ENCODE results near the gene TMEM120B.
A peak's percentile ranks its signal among the peaks of the same experiment; 100 is the strongest.
"Not testable (repeated sequence)": the region's sequence is repeated elsewhere in the genome, so short reads cannot be mapped to it uniquely, and the experiment has no call there.

The TMEM120B gene

DNA sequence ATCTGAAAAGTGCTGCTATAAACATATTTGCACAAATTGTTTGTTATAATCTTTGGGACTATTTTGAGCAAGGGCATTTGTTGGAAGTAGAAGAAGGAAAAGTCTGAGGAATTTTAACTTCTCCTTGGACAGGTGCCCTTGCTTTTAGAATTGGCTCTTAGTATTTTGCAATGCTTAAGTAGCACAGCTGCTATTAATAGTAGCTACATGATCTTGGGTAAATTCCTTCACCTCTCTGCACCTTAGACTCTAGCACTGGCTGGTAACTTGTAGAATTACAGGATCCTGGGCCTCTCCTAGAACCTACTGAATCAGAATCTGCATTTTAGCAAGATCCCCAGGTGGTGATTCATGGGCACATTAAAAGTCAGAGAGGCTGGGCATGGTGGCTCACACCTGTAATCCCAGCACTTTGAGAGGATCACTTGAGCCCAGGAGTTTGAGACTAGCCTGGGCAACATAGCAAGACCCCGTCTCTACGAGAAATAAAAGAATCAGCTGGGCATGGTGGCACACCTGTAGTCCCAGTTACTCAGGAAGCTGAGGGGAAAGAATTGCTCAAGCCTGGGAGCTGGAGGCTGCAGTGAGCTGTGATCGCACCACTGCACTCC is 10.8 kb upstream of the TMEM120B start:
- H3K4me3 ChIP-seq (ENCODE audit: low read length), result no peak overlapping the region
- TF ChIP-seq, protein P1, sequence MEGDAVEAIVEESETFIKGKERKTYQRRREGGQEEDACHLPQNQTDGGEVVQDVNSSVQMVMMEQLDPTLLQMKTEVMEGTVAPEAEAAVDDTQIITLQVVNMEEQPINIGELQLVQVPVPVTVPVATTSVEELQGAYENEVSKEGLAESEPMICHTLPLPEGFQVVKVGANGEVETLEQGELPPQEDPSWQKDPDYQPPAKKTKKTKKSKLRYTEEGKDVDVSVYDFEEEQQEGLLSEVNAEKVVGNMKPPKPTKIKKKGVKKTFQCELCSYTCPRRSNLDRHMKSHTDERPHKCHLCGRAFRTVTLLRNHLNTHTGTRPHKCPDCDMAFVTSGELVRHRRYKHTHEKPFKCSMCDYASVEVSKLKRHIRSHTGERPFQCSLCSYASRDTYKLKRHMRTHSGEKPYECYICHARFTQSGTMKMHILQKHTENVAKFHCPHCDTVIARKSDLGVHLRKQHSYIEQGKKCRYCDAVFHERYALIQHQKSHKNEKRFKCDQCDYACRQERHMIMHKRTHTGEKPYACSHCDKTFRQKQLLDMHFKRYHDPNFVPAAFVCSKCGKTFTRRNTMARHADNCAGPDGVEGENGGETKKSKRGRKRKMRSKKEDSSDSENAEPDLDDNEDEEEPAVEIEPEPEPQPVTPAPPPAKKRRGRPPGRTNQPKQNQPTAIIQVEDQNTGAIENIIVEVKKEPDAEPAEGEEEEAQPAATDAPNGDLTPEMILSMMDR (conservative IDR thresholded peaks at IDR 0.05; ENCODE audit: low read length), result no peak
- DNase-seq (ENCODE audit: low read depth), result peak; percentile 22

GRCh38 chr12:121702944-121703343 is 9.6 kb upstream of the TMEM120B start:
- no peak overlapping the region for H3K4me3 ChIP-seq (ENCODE audit: low read length)
- TF ChIP-seq, protein P1 (conservative IDR thresholded peaks at IDR 0.05; ENCODE audit: low read length), result no peak
- no peak for DNase-seq (ENCODE audit: low read depth)

DNA sequence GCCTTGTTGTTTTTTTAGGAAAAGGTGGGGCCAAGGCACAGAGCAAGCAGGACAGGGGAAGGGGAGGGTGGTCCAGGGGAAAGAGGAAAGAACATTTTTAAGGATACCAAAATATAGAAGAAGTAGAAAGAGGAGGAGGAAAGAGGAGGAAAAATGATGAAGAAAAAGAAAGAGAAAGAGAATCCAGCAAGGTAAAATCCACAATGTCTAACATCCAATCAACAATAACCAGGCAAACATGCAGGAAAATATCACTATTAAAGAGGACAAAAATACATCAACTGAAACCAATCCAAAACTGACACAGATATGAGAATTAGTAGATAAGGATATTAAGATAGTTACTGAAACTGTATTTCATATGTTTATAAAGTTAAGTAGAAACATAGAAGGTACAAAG is 7.0 kb upstream of the TMEM120B start:
- no peak overlapping the region for H3K4me3 ChIP-seq (ENCODE audit: low read length)
- no peak for DNase-seq (ENCODE audit: low read depth)
- TF ChIP-seq, protein P1 (conservative IDR thresholded peaks at IDR 0.05; ENCODE audit: low read length), result no peak

GRCh38 chr12:121708313-121709063 is 4.1 kb upstream of the TMEM120B start:
- DNase-seq (ENCODE audit: low read depth), result no peak
- TF ChIP-seq, protein P1 (conservative IDR thresholded peaks at IDR 0.05; ENCODE audit: low read length), result no peak
- no peak overlapping the region for H3K4me3 ChIP-seq (ENCODE audit: low read length)

DNA sequence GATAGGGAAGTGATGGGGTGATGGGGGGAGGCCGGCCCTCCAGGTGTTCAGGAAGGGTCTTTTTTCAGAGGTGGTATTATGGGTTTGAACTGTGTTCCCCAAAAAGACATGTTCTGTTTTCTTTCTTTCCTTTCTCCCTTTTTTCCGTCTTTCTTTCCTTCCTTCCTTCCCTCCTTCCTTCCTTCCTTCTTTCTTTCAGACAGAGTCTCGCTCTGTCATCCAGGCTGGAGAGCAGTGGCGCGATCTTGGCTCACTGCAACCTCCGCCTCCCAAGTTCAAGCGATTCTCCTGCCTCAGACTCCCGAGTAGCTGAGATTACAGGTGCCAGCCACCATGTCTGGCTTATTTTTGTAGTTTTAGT is 3.5 kb upstream of the TMEM120B start:
- not testable (repeated sequence) for H3K4me3 ChIP-seq (ENCODE audit: low read length); DNase-seq (ENCODE audit: low read depth)

- TF ChIP-seq, protein P1 (conservative IDR thresholded peaks at IDR 0.05; ENCODE audit: low read length), result no peak
- H3K4me3 ChIP-seq (ENCODE audit: low read length), result no peak overlapping the region
- DNase-seq (ENCODE audit: low read depth), result peak; percentile 79
These were observed 3.0 kb upstream of the TMEM120B start for GRCh38 chr12:121709478-121709961.

DNA sequence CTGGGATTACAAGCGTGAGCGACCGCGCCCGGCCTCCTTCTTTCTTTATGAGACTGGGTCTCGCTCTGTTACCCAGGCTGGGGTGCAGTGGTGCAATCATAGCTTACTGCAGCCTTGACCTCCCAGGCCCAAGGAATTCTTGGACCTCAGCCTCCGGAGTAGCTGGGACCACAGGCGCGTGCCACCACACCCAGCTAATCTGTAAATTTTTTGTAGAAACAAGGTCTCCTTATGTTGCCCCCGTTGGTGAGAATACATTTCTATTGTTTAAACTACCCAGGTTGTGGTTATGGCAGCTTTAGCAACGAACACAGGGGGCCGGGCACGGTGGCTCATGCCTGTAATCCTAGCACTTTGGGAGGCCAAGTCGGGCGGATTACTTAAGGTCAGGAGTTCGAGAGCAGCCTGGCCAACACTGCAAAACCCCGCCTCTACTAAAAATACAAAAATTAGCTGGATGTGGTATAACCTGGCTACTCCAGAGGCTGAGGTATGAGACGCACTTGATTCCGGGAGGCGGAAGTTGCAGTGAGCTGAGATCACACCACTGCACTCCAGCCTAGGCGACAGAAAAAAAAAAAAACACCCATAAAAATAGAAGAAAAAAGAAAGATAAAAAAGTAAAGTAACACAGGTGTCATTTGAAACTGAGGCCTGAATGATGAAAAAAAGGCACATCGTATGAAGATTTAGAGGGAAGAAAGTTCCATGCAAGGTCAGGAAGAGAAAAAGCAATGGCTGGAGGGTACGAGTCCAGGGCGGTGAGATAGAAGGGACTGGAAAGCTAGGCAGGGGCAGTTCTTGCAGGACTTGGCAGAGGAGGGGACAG is 977 bp upstream of the TMEM120B start:
- TF ChIP-seq, protein P1 (conservative IDR thresholded peaks at IDR 0.05; ENCODE audit: low read length), result no peak
- DNase-seq (ENCODE audit: low read depth), result peak; percentile 29
- peak overlapping the region; percentile 91 for H3K4me3 ChIP-seq (ENCODE audit: low read length)

Measured in AG10803 (cell line).